ENCODE data around the gene BTG2. TPM values are rescaled to one million over a fixed set of nuclear protein-coding genes. Genes with fewer than 3 reads are reported as not detected.
A peak's percentile ranks its signal among the peaks of the same experiment; 100 is the strongest.

Gene BTG2
- total RNA-seq, 1 experiment from 2014 or later, result 30.4 TPM

- DNase-seq (ENCODE audit: low read depth), result no peak
These were observed 28.9 kb upstream of the BTG2 start for GRCh38 chr1:203276408-203276807.

- no peak for DNase-seq (ENCODE audit: low read depth)
These were observed 28.3 kb upstream of the BTG2 start for GRCh38 chr1:203276916-203277545.

- DNase-seq (ENCODE audit: low read depth), result peak; percentile 89
These were observed 27.0 kb upstream of the BTG2 start for GRCh38 chr1:203278082-203278884.

GRCh38 chr1:203278885-203279406 is 26.4 kb upstream of the BTG2 start:
- DNase-seq (ENCODE audit: low read depth), result no peak

- DNase-seq (ENCODE audit: low read depth), result no peak
These were observed 25.3 kb upstream of the BTG2 start for GRCh38 chr1:203280061-203280460.

GRCh38 chr1:203281033-203281432 is 24.3 kb upstream of the BTG2 start:
- peak; percentile 62 for DNase-seq (ENCODE audit: low read depth)

DNA sequence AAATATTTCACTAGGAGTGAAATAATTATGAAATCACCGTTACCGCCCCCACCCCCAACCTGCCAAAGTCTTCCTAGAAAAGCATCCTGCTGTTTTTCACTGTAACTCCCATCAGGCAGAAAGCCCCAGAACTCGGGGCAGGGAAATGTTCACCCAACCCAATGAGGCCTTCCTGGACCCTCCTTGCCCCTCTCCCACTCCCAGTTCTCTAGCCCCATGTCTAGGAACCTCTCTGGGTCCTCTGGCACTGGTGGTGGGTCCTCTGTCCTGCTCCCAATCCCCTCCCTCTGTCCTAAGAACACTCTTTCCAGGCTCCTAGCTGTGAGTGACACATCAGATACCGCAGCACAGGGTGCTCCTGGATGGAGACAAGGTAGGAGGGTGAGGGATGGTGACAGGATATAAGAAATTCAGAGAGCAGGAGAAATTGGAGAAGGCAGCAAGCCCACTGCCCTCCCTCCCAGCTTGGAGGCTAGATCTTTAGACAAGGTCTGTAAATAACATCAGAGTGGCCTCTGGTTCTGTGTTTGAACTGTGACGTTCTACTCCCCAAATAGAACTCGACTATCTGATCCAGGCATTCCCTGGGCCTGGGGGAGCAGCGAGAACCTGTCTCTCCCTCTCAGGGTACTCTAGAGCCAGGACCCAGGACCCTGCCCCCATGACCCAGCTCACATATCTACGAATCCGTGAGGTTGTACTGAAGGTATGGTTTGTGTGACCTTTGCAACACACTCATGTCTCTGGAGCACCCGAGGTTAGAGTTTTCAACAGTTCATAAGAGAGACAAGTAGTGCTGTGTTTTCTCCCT is 23.3 kb upstream of the BTG2 start:
- DNase-seq (ENCODE audit: low read depth), result no peak

DNA sequence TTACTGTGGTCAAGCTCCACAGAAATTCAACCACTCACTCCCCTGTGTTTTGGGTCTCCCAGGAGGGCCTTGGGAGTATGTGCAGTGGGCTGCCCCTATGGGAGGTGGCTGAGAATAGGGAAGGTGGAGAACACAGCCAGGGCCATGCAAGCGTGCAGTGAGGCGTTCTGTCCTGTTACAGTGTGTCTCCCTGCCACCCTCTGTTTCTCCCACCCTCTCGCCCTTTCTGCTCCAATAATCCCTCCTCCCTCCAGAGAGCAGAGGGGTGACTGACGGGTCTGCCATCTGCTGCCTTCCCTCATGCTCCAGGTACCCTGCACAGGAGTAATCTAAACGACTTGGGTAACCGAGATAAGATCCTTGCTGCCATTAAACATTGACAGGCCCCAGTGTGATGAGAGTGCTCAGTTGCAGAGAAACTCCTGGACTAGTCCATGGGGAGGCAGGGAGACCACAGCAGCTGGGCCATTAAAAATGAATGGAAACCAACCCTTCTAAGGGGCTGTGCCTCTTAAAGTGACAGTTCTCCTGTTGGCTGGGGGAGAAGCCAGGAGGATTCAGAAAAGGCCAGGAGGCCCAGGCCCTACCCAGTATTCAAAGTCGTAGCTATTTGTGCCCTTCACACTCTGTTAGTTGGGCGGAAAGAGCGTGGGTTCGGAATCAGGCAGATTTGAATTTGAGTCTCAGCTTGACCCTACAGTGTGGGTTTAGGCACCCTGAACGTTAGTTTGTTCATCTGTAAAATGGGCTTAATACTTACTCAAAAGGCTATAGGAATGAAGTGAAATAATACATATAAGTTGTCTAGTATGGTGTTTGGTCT is 22.4 kb upstream of the BTG2 start:
- DNase-seq (ENCODE audit: low read depth), result no peak

- DNase-seq (ENCODE audit: low read depth), result no peak
These were observed 21.7 kb upstream of the BTG2 start for GRCh38 chr1:203283597-203283996.

DNA sequence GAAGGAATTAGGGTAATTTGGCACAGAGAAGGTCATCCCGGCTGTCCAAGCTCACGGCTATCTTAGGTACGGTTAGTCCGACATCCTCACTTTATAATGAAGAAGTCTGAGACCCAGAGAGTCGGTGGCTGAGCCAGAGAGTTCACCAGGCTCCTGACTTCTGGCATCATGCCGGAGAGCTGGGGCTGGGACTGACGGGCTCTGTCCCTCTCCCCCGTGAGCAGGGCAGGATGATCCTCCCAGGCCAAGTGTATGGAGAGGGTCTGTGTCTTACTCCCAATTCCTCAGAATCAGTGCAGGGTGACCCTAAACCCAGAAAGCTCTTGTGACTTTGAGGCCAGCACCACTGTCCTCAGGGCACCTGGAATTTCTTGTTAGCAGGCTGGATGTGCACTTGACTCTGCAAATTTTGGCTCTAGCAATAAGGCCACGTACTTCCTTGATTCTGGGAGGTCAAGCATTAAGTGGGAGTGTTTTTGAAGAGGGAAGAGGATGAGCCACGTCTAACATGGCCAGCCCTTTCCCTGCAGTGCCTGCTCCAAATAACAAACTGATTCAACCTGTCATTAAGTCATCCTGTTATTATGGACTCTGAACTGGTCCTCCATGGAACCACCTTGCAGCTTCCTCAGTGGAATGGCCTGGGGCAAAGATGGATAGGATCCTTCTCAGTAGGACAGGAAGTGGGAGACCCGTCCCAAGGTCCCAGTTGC is 20.8 kb upstream of the BTG2 start:
- no peak for DNase-seq (ENCODE audit: low read depth)

DNA sequence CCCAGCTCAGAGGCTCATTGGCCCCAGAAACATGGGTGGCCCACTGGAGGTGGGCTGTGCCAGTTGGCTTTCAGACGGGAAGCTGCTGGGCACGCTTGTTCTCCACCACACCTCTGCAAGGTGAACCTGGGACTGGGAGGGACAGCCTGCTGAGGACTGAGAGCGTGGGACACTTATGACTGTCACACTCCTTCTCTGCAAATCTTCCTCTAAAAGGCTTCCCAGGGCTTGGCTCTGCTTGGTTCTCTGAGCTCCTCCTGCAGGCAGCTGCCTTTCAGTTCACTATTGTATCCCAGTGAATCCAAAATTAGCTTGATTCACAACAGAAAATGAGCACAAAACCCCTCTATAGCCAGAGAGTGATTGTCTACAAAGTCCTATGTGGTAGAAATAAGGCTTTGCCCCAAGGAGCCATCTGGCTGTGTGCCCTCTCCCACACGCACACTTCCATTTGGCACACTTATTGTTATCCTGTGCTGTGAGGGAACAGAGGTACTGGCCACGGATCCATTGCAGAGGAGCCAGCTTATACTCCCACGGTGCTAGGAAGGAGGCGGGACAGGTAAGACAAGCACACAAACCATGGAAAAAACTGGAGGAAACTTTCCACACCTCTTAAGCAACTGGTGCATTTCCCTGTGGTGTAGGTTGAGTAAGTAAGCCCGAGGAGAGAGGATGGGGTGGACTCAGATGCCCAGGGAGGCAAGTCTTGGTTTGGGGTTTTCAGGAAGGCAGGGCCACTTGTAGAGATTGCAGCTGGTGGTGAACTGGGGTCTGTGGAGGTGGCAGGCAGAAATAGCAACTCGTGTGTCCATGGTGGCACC is 18.9 kb upstream of the BTG2 start:
- DNase-seq (ENCODE audit: low read depth), result no peak

- DNase-seq (ENCODE audit: low read depth), result peak; percentile 90
These were observed 18.0 kb upstream of the BTG2 start for GRCh38 chr1:203287109-203287893.

DNA sequence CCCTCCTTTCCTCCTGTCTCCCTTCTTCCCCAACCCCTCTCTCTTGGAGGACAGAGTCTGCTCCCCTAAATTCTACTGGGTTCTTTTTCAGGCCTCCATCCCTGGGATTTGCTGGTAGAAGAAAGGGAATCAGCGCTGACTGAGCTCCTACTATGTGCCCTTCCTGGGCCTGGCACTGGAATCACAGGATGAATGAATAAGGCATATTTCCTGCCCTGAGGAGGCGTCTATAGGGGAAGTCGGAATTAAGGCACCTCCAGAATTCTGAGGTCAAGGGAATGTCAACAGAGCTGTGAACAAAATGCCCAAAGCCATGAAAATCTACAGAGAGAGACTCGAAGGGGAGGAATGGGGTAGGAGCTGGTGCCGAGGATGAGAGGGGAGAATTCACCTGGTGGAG is 17.4 kb upstream of the BTG2 start:
- DNase-seq (ENCODE audit: low read depth), result no peak

DNA sequence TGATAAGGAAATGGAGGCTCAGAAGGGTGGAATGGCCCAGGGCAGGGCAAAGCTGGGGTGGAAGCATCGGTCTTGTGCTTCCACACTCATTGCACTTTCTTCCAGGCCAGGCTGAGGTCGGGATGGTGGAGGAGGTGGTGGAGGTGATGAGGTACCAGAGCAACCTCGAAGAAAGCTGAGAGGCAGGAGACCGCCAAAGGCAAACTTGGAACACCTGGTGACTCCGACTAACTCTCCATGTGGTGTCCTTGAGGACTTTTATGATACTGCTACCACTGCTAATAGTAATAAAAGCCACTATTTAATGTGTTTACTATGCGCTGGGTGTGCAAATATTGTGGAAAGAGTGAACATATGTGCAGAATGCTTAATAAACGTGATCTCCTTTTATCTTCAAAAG is 16.9 kb upstream of the BTG2 start:
- DNase-seq (ENCODE audit: low read depth), result no peak

GRCh38 chr1:203289281-203289981 is 15.9 kb upstream of the BTG2 start:
- no peak for DNase-seq (ENCODE audit: low read depth)

GRCh38 chr1:203289982-203290260 is 15.4 kb upstream of the BTG2 start:
- DNase-seq (ENCODE audit: low read depth), result no peak

- DNase-seq (ENCODE audit: low read depth), result peak; percentile 82
These were observed 14.8 kb upstream of the BTG2 start for GRCh38 chr1:203290261-203291089.
